Kidney epithelial cell (primary cell): ENCODE measurements around the gene IGFBP2. TPM values are rescaled to one million over a fixed set of nuclear protein-coding genes. Genes with fewer than 3 reads are reported as not detected.

ENCODE experiments used
- DNase-seq: peaks from one replicate; pipeline ENCODE4 v3.0.0-alpha.2; 2010; ENCODE audit warnings: low read depth
- H3K27me3 ChIP-seq: 2 replicates; pipeline ENCODE4 v1.6.0; 2011; ENCODE audit warnings: low read length; ENCODE audit not compliant: control insufficient read depth, insufficient read depth
- H3K36me3 ChIP-seq: 2 replicates; pipeline ENCODE4 v1.5.1; 2011; ENCODE audit warnings: low read length; ENCODE audit not compliant: control insufficient read depth, insufficient read depth
- H3K4me3 ChIP-seq: 2 replicates; pipeline ENCODE4 v1.5.1; 2011; ENCODE audit warnings: low read depth, mild to moderate bottlenecking, control low read depth, low read length
- total RNA-seq: library from RNA; depleted of rRNA; stranded (reverse); fragments of >200 nt; gene quantifications from 2 replicates; pipeline ENCODE4 v1.2.3, GENCODE V29; 2015
- TF ChIP-seq, protein P1 (sequence below): IDR thresholded peaks from 2 replicates; pipeline ENCODE4 v1.5.1; 2011; ENCODE audit warnings: mild to moderate bottlenecking, moderate library complexity, low read length, control low read depth, inconsistent platforms; ENCODE audit not compliant: insufficient read depth, poor library complexity, severe bottlenecking

The IGFBP2 gene
- total RNA-seq, 1 donor from 2014 or later: 298 TPM

DNA sequence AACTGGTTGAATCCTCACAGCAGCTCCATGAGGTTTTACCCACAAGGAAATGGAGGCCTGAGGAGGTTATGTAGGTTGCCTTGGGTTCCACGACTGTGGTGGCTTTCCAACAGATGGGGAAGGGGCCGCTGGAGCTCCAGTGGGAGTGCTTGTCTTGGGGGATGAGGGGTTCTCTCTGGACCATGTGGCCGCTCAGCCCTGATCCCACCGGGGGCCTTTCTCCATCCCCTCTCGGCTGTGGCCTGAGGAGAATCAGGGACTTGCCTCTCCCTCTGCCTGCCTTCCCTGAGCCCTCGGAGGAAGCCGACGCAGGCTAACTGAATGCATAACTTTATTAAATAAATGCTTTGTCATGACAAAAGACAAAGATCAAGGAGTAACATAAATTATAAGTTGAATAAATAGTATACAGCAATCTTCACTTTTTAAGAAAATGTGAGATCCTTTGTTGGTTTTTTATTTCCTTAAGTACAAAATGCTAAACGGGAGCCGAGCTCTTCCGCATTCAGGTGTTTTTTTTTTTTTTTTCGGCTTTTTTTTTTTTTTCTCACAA is 38.6 kb downstream of the IGFBP2 start:
- TF ChIP-seq, protein P1, sequence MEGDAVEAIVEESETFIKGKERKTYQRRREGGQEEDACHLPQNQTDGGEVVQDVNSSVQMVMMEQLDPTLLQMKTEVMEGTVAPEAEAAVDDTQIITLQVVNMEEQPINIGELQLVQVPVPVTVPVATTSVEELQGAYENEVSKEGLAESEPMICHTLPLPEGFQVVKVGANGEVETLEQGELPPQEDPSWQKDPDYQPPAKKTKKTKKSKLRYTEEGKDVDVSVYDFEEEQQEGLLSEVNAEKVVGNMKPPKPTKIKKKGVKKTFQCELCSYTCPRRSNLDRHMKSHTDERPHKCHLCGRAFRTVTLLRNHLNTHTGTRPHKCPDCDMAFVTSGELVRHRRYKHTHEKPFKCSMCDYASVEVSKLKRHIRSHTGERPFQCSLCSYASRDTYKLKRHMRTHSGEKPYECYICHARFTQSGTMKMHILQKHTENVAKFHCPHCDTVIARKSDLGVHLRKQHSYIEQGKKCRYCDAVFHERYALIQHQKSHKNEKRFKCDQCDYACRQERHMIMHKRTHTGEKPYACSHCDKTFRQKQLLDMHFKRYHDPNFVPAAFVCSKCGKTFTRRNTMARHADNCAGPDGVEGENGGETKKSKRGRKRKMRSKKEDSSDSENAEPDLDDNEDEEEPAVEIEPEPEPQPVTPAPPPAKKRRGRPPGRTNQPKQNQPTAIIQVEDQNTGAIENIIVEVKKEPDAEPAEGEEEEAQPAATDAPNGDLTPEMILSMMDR: no peak
- Histone ChIP-seq H3K36me3 (no peaks in the 10 kb centered on the region), H3K4me3 (no peak overlapping the region), H3K27me3 (peaks cover 15% of the 10 kb centered on the region)
- DNase-seq: no peak

DNA sequence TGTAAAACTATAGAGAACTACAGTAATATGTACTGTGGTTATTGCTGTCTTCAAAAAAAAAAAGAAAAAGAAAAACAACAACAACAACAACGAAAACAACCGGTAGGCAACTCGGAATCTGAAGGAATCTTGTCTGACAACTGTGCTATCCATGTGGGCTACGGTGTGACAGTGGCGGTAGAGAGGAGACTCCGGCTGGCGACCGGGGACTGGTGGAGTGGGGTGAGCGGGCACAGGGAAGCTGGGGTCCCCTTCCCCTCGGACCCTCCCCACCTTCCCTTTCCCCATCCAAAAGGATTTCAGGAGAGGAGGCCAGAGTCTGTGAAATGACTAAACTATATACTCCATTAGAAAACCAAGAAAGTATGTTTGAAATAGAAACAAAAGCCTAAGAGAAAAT is 39.2 kb downstream of the IGFBP2 start:
- no peak for DNase-seq
- H3K27me3 ChIP-seq: peaks cover 15% of the 10 kb centered on the region
- H3K4me3 ChIP-seq: no peak overlapping the region
- TF ChIP-seq, protein P1: no peak
- H3K36me3 ChIP-seq: no peaks in the 10 kb centered on the region

DNA sequence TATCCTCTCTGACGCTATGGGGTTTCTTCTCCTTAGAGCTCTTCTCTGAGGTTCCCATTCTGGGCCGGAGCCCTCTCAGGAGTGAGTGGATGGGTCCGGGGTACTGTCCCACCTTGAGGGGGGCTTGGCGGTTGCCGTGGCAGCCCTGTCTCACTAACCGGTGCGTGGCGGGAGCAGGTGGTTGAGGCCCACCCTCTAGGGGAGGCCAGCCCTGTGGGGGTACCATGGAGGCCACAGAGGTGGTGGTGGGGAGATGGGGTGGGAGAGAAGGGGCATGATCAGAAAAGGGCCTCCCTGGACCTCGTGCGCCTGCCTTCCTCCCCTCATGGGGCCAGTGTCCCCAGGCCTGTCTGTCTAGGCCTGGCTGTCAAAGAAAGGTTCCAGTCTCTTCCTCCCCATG is 39.8 kb downstream of the IGFBP2 start:
- Histone ChIP-seq H3K36me3 (no peaks in the 10 kb centered on the region), H3K4me3 (no peak overlapping the region), H3K27me3 (peaks cover 15% of the 10 kb centered on the region)
- no peak for DNase-seq
- TF ChIP-seq, protein P1: no peak

DNA sequence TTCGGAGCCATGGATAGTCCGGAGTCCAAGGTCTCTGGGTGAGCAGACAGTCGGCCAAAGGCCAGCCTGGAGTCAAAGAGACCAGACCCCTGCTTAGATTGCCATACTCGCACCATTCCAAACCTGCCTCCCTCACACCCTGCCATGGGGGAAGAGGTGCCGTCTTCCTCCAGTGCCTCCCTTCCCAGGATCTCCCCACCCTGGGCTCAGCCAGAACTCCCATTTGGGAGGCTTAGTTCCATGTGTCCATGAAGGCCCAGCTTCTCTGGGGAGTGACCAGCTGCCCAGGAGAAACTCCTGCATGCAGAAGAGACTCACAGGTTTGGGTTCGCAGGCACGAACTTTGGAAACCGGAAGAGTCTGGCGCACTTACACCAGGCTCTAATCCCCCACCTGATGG is 40.4 kb downstream of the IGFBP2 start:
- Histone ChIP-seq H3K36me3 (no peaks in the 10 kb centered on the region), H3K27me3 (peaks cover 15% of the 10 kb centered on the region), H3K4me3 (no peak overlapping the region)
- TF ChIP-seq, protein P1: no peak
- DNase-seq: no peak

DNA sequence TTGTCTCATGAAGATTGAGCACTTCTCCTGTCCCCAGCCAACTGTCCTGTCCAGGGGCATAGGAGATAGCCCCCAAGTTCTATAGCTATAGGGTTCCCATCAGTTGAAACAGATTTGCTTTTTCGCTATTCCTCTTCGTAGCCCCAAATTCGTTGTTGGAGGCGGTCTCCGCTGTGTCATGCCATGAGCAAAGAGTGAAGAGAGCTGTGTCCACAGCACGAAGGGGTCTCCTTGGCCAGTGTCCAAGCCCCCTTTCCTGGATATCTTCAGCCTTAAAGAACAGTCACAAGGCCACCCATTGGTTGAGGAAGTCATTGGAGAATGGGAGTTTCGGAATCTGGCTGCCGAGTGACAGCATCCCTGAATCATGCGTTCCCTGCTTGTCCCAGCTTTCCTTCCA is 41.2 kb downstream of the IGFBP2 start:
- no peak for DNase-seq
- TF ChIP-seq, protein P1: no peak
- H3K27me3 ChIP-seq: peaks cover 15% of the 10 kb centered on the region
- H3K4me3 ChIP-seq: no peak overlapping the region
- no peaks in the 10 kb centered on the region for H3K36me3 ChIP-seq

DNA sequence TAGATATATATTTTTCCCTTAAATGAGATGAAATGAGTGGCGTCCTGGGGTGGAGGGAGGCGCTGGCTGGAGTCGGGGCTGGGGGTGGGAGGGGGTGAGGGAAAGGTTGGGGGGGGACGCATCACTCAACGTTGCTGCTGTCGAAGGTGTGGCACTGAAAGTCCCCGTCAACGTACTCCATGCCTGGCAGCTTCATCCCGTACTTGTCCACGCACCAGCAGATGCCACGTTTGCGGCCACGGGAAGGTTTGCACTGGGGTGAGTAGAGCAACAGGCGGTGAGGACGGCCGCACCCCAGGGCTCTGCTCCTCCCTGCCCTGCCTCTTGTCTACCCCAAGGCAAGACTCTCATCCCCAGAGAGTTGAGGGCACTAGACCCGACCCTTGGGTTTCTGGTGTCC is 43.4 kb downstream of the IGFBP2 start:
- Histone ChIP-seq H3K4me3 (no peak overlapping the region), H3K27me3 (peaks cover 3% of the 10 kb centered on the region), H3K36me3 (no peaks in the 10 kb centered on the region)
- TF ChIP-seq, protein P1: no peak
- no peak for DNase-seq
